ENCODE measurements around the gene PACRG. TPM values are rescaled to one million over a fixed set of nuclear protein-coding genes. Genes with fewer than 3 reads are reported as not detected.

The PACRG gene
- total and polyA plus RNA-seq, 2 of the 13 experiments (the other 11 are each of a cell fraction or from before 2014, with no cell fraction given): 0.13 TPM; not detected in 1

DNA sequence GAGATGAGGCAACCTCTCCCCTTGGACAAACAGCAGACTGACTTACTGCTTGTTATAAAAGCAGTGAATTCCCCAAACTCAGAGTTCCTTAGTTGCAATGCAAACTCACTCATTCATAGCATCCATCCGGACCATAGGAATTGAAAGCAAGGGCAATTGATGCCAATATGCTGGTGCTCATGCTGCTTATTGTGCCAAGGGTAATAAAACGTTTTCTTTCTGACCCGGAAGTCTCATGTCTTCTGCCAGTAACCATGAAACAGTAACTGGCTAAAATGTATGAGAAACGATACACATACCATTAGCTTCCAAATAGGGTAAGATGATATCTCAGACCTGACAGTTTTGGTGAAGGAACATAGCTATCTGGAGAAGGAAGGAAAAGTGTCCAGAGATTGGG, 18.3 kb upstream of the PACRG start (continued):
- TF ChIP-seq ZBTB7A (CRISPR knock-in tag; IDR thresholded peaks at IDR 0.05): no peak
- TF ChIP-seq, protein P1, sequence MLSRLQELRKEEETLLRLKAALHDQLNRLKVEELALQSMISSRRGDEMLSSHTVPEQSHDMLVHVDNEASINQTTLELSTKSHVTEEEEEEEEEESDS (CRISPR knock-in tag; IDR thresholded peaks at IDR 0.05; ENCODE audit: borderline replicate concordance): no peak

DNA sequence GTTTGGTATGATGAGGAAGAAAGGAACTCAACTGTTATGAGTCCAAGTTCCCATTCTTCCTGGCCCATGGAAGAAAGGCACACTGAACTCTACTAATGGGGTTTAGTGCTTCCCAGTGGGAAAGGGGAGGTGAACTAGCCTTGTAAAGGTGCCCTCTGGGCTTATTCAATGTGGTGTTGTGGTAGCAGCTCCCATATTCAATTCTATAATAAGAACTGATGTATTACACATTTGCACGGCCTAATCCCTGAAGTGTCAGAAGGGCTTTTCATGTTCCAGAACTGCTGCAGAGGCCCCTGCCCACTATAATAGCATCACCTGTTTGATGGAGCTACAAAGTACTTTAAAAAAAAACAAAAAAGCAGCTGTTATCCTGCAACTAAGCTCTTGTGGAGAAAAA, 17.4 kb upstream of the PACRG start:
- Histone ChIP-seq H3K9ac (ENCODE audit: insufficient read depth, low read depth, low read length) (no peak overlapping the region), H3K4me3 (replicated peaks in 1 of 3; ENCODE audit: insufficient read depth in 1 of 3, low read depth in 2 of 3, low read length in 3 of 3) (no peak overlapping the region), H3K4me1 (ENCODE audit: insufficient read depth, low read length) (no peaks in the 10 kb centered on the region), H3K79me2 (ENCODE audit: insufficient read depth, low read length) (no peaks in the 10 kb centered on the region), H4K20me1 (ENCODE audit: insufficient read depth, low read length) (no peaks in the 10 kb centered on the region), H3K27ac (ENCODE audit: extremely low read length, insufficient read depth, low read length) (no peak overlapping the region), H3K36me3 (replicated peaks in 1 of 2; ENCODE audit: control insufficient read depth in 1 of 2, insufficient read depth in 2 of 2, low read length in 2 of 2) (no peaks in the 10 kb centered on the region), H2AFZ (ENCODE audit: low read length) (no peak overlapping the region), H3K4me2 (ENCODE audit: low read depth, low read length) (no peak overlapping the region), H3K9me3 (ENCODE audit: low read length) (no peaks in the 10 kb centered on the region), H3K27me3 (ENCODE audit: control insufficient read depth in 1 of 2, insufficient read depth in 2 of 2, low read length in 2 of 2) (no peaks in the 10 kb centered on the region)
- DNase-seq (ENCODE audit: low spot score) (no peak), FAIRE-seq (no peak), ATAC-seq (no peak)
- CTCF ChIA-PET (ENCODE audit: low intra/inter-chr PET ratio, low total read pairs): no interaction called here
- in situ Hi-C loops (cut with HindIII; ENCODE audit: extremely low pct_ligation_motif_present, low pct_unique_long_range_greater_than_20kb) (no loop called here), intact Hi-C loops (cut with micrococcal nuclease; ENCODE audit: unreplicated experiment) (no loop called here)
- POLR2A ChIA-PET: no interaction called here
- BruUV-seq (replicated peaks): no TSS peak
- WGBS (ENCODE audit: low lambda C conversion rate): 0% methylated on average over 1 of the region's 1 CpG
- TF ChIP-seq RBM39 (IDR thresholded peaks at IDR 0.05; ENCODE audit: low read depth, low read length, poor library complexity, severe bottlenecking) (no peak), FOXA3 (CRISPR knock-in tag; IDR thresholded peaks at IDR 0.05) (no peak)

DNA sequence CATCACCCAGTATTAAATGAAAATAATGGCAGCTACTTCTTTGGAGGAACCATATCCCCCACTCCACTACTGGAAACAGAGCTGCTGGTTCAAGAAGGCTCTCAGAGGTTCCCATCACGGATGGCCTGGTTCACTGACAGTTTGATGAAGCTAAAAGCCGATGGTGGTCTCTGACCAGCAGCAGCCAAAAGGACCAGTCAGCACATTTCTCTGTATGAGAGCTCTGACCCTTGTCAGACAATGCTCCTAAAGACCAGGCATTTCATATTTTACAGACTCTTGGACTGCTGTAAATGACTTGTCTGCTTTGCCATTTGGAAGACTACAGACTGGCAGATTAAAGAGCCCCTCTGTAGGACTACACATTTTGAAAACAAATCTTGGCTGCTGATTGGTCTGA, 16.8 kb upstream of the PACRG start:
- CTCF ChIA-PET (ENCODE audit: low intra/inter-chr PET ratio, low total read pairs): no interaction called here
- 0% methylated on average over 2 of the region's 2 CpGs for whole genome bisulfite sequencing (ENCODE audit: low lambda C conversion rate)
- Histone ChIP-seq H2AFZ (ENCODE audit: low read length) (no peak overlapping the region), H3K4me3 (replicated peaks in 1 of 3; ENCODE audit: insufficient read depth in 1 of 3, low read depth in 2 of 3, low read length in 3 of 3) (no peak overlapping the region), H3K9ac (ENCODE audit: insufficient read depth, low read depth, low read length) (no peak overlapping the region), H3K4me1 (ENCODE audit: insufficient read depth, low read length) (no peaks in the 10 kb centered on the region), H3K9me3 (ENCODE audit: low read length) (no peaks in the 10 kb centered on the region), H3K4me2 (ENCODE audit: low read depth, low read length) (no peak overlapping the region), H3K27ac (ENCODE audit: extremely low read length, insufficient read depth, low read length) (no peak overlapping the region), H3K27me3 (ENCODE audit: control insufficient read depth in 1 of 2, insufficient read depth in 2 of 2, low read length in 2 of 2) (no peaks in the 10 kb centered on the region), H3K36me3 (replicated peaks in 1 of 2; ENCODE audit: control insufficient read depth in 1 of 2, insufficient read depth in 2 of 2, low read length in 2 of 2) (no peaks in the 10 kb centered on the region), H3K79me2 (ENCODE audit: insufficient read depth, low read length) (no peaks in the 10 kb centered on the region), H4K20me1 (ENCODE audit: insufficient read depth, low read length) (no peaks in the 10 kb centered on the region)
- ATAC-seq: no peak
- no peak for FAIRE-seq
- DNase-seq (ENCODE audit: low spot score): no peak
- POLR2A ChIA-PET: no interaction called here
- in situ Hi-C loops (cut with HindIII; ENCODE audit: extremely low pct_ligation_motif_present, low pct_unique_long_range_greater_than_20kb): no loop called here
- intact Hi-C loops (cut with micrococcal nuclease; ENCODE audit: unreplicated experiment): no loop called here
- peak; percentile 76 to 87 for TF ChIP-seq MAFK (conservative IDR thresholded peaks at IDR 0.05 in 1 of 2, IDR thresholded peaks at IDR 0.05 in 1 of 2; ENCODE audit: low read length in 2 of 2)
- TF ChIP-seq, protein P2, sequence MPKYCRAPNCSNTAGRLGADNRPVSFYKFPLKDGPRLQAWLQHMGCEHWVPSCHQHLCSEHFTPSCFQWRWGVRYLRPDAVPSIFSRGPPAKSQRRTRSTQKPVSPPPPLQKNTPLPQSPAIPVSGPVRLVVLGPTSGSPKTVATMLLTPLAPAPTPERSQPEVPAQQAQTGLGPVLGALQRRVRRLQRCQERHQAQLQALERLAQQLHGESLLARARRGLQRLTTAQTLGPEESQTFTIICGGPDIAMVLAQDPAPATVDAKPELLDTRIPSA (CRISPR knock-in tag; IDR thresholded peaks at IDR 0.05; ENCODE audit: borderline replicate concordance): no peak
- TF ChIP-seq MAFF (IDR thresholded peaks at IDR 0.05; ENCODE audit: low read depth, low read length): peak; percentile 72
- TF ChIP-seq, protein P3, sequence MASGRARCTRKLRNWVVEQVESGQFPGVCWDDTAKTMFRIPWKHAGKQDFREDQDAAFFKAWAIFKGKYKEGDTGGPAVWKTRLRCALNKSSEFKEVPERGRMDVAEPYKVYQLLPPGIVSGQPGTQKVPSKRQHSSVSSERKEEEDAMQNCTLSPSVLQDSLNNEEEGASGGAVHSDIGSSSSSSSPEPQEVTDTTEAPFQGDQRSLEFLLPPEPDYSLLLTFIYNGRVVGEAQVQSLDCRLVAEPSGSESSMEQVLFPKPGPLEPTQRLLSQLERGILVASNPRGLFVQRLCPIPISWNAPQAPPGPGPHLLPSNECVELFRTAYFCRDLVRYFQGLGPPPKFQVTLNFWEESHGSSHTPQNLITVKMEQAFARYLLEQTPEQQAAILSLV (CRISPR knock-in tag; IDR thresholded peaks at IDR 0.05; ENCODE audit: borderline replicate concordance): no peak
- TF ChIP-seq, protein P4, sequence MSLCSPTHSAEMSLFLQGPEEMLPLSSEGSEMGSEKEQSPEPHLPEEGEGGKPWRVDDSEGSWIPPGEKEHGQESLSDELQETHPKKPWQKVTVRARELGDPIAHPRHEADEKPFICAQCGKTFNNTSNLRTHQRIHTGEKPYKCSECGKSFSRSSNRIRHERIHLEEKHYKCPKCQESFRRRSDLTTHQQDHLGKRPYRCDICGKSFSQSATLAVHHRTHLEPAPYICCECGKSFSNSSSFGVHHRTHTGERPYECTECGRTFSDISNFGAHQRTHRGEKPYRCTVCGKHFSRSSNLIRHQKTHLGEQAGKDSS (CRISPR knock-in tag; IDR thresholded peaks at IDR 0.05; ENCODE audit: borderline replicate concordance, low read depth): no peak
- TF ChIP-seq ZNF776 (CRISPR knock-in tag; IDR thresholded peaks at IDR 0.05): no peak
- BruUV-seq (replicated peaks): no TSS peak
